OCI-LY7 (cell line): ENCODE data around the gene CTDNEP1. TPM values are rescaled to one million over a fixed set of nuclear protein-coding genes. Genes with fewer than 3 reads are reported as not detected.
A peak's percentile ranks its signal among the peaks of the same experiment; 100 is the strongest.

Source experiments
- BruUV-seq: library from RNA; stranded (reverse); fragments of 400-500 nt; replicated peaks from 2 replicates; lab custom pipeline; 2021; lab: Mats Ljungman, UMichigan
- CTCF ChIA-PET: fragments of 300-600 bp; sonication (Branson Sonifier 250); formaldehyde crosslinking; loops from one replicate; lab custom pipeline; 2022; ENCODE audit warnings: antibody characterized with exemption; ENCODE audit not compliant: unreplicated experiment; lab: Charles Lee
- POLR2A ChIA-PET: fragments of 300-600 bp; sonication (Branson Sonifier 250); formaldehyde crosslinking; loops from one replicate; lab custom pipeline; 2022; ENCODE audit warnings: antibody characterized with exemption; lab: Charles Lee
- DNase-seq: peaks from one replicate; pipeline ENCODE4 v3.0.0-alpha.2; 2015; ENCODE audit warnings: low spot score
- H2AFZ ChIP-seq: fragments of 200-600 bp; sonication (generic), shearing (Covaris generic); 2 replicates; pipeline ENCODE4 v1.6.1; 2014; ENCODE audit warnings: mild to moderate bottlenecking, antibody characterized with exemption, low read length, moderate library complexity
- H3K27ac ChIP-seq: fragments of 200-600 bp; sonication (generic); 2 replicates; pipeline ENCODE4 v1.5.1; 2014; ENCODE audit warnings: mixed run types, low read depth, mild to moderate bottlenecking, moderate library complexity, low read length, inconsistent platforms; ENCODE audit not compliant: poor library complexity, severe bottlenecking
- H3K36me3 ChIP-seq: fragments of 200-600 bp; sonication (generic); 2 replicates; pipeline ENCODE4 v1.6.1; 2014; ENCODE audit warnings: mild to moderate bottlenecking, antibody characterized with exemption, low read length, moderate library complexity, mixed read lengths; ENCODE audit not compliant: insufficient read depth
- H3K4me1 ChIP-seq: fragments of 200-600 bp; sonication (generic); 2 replicates; pipeline ENCODE4 v1.5.1; 2014; ENCODE audit warnings: mild to moderate bottlenecking, low read length; ENCODE audit not compliant: insufficient read depth, poor library complexity, severe bottlenecking
- H3K4me2 ChIP-seq: fragments of 200-600 bp; sonication (generic); 2 replicates; pipeline ENCODE4 v1.6.1; 2014; ENCODE audit warnings: mild to moderate bottlenecking, low read length
- H3K4me3 ChIP-seq: fragments of 200-600 bp; sonication (generic); 2 replicates; pipeline ENCODE4 v1.5.1; 2014; ENCODE audit warnings: mild to moderate bottlenecking, low read depth, low read length; ENCODE audit not compliant: poor library complexity, severe bottlenecking
- H3K79me2 ChIP-seq: fragments of 200-600 bp; sonication (generic); 2 replicates; pipeline ENCODE4 v1.6.1; 2016; ENCODE audit warnings: low read depth, mild to moderate bottlenecking, low read length, moderate library complexity, mixed read lengths; ENCODE audit not compliant: insufficient read depth
- H3K9me2 ChIP-seq: fragments of 200-600 bp; sonication (generic); 2 replicates; pipeline ENCODE4 v1.6.1; 2016; ENCODE audit warnings: mild to moderate bottlenecking, low read length, mixed read lengths; ENCODE audit not compliant: insufficient read depth
- H3K9me3 ChIP-seq: fragments of 200-600 bp; sonication (generic); 2 replicates; pipeline ENCODE4 v1.6.1; 2014; ENCODE audit warnings: mild to moderate bottlenecking, mixed run types, low read length, mixed read lengths
- H4K20me1 ChIP-seq: fragments of 200-600 bp; sonication (generic); 2 replicates; pipeline ENCODE4 v1.6.1; 2014; ENCODE audit warnings: mild to moderate bottlenecking, antibody characterized with exemption, low read length, moderate library complexity, mixed read lengths; ENCODE audit not compliant: insufficient read depth
- EZH2phosphoT487 ChIP-seq: fragments of 200-600 bp; sonication (generic); IDR thresholded peaks from 2 replicates; pipeline ENCODE4 v1.6.1; 2018; ENCODE audit warnings: low read depth, borderline replicate concordance, mild to moderate bottlenecking, mixed run types, antibody characterized with exemption, low read length, moderate library complexity, mixed read lengths
- intact Hi-C: fragments of 100-400 bp; cut with micrococcal nuclease; formaldehyde crosslinking; loops from one replicate; pipeline ENCODE4 v1.10.0; 2022; ENCODE audit not compliant: unreplicated experiment
- total RNA-seq, 2 experiments: library from RNA; depleted of rRNA in 1 of 2; stranded (reverse); fragments of >200 nt in 1 of 2; shearing (Covaris generic) in 1 of 2; gene quantifications; 2 replicates each; pipeline ENCODE4 v1.2.3, GENCODE V29; 2014 to 2022
- TF ChIP-seq, protein P1 (sequence below): fragments of 200-600 bp; sonication (generic); conservative IDR thresholded peaks from 2 replicates; pipeline ENCODE4 v1.5.1; 2014; ENCODE audit warnings: mild to moderate bottlenecking, antibody characterized with exemption, low read length, moderate library complexity, mixed read lengths

Gene CTDNEP1
- total RNA-seq, 2 experiments from 2014 or later: 52.1 to 173 TPM

DNA sequence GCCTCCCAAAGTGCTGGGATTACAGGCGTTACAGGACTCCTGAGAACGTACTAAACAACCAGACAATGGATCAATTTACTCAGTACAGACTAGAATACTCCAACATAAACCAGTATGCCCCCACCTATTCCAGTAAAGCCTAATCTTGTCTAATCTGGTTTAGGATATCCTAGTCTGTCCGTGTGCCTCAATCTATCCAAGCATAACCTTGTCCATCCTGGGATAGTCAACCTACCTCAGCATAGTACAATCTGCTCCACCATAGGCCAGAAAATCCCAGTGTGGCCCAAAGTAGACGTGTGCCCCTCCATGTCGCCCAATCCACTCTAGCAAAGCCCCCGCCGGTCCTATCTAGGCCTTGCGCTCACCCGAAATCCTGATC is 17.8 kb downstream of the CTDNEP1 start:
- Histone ChIP-seq H3K9me2 (no peaks in the 10 kb centered on the region), H3K4me3 (peak overlapping the region; percentile 97), H2AFZ (peak overlapping the region; percentile 29; the same call in 1 of the 2 replicates), H3K79me2 (peaks cover 54% of the 10 kb centered on the region), H3K4me2 (peak overlapping the region; percentile 98), H3K9me3 (no peaks in the 10 kb centered on the region), H3K27ac (peak overlapping the region; percentile 65), H3K36me3 (peaks cover 65% of the 10 kb centered on the region), H4K20me1 (peaks cover 19% of the 10 kb centered on the region), H3K4me1 (peaks cover 40% of the 10 kb centered on the region)
- TF ChIP-seq, protein P1, sequence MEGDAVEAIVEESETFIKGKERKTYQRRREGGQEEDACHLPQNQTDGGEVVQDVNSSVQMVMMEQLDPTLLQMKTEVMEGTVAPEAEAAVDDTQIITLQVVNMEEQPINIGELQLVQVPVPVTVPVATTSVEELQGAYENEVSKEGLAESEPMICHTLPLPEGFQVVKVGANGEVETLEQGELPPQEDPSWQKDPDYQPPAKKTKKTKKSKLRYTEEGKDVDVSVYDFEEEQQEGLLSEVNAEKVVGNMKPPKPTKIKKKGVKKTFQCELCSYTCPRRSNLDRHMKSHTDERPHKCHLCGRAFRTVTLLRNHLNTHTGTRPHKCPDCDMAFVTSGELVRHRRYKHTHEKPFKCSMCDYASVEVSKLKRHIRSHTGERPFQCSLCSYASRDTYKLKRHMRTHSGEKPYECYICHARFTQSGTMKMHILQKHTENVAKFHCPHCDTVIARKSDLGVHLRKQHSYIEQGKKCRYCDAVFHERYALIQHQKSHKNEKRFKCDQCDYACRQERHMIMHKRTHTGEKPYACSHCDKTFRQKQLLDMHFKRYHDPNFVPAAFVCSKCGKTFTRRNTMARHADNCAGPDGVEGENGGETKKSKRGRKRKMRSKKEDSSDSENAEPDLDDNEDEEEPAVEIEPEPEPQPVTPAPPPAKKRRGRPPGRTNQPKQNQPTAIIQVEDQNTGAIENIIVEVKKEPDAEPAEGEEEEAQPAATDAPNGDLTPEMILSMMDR: no peak
- no peak for TF ChIP-seq EZH2phosphoT487
- DNase-seq: no peak
- ChIA-PET POLR2A (no interaction called here), CTCF (interaction anchor here (0.6 to 2.4 kb wide), 2 partner anchors 12 to 791 kb away, joined by 3 to 7 read pairs; no protein-coding TSS in a partner anchor)
- intact Hi-C loops: loop anchor here (1.0 kb wide), 1 partner anchor 12 kb away; no protein-coding TSS in a partner anchor
- BruUV-seq: no TSS peak

GRCh38 chr17:7232114-7232513 is 19.4 kb downstream of the CTDNEP1 start:
- Histone ChIP-seq H4K20me1 (peaks cover 15% of the 10 kb centered on the region), H2AFZ (no peak overlapping the region), H3K4me1 (peaks cover 35% of the 10 kb centered on the region), H3K9me3 (no peaks in the 10 kb centered on the region), H3K9me2 (no peaks in the 10 kb centered on the region), H3K27ac (no peak overlapping the region), H3K36me3 (peaks cover 77% of the 10 kb centered on the region), H3K4me3 (peak overlapping the region; percentile 97), H3K79me2 (peaks cover 46% of the 10 kb centered on the region), H3K4me2 (peak overlapping the region; percentile 98)
- intact Hi-C loops: no loop called here
- CTCF ChIA-PET: no interaction called here
- TF ChIP-seq, protein P1: no peak
- TF ChIP-seq EZH2phosphoT487: no peak
- POLR2A ChIA-PET: no interaction called here
- BruUV-seq: TSS peak; percentile 47
- DNase-seq: no peak

DNA sequence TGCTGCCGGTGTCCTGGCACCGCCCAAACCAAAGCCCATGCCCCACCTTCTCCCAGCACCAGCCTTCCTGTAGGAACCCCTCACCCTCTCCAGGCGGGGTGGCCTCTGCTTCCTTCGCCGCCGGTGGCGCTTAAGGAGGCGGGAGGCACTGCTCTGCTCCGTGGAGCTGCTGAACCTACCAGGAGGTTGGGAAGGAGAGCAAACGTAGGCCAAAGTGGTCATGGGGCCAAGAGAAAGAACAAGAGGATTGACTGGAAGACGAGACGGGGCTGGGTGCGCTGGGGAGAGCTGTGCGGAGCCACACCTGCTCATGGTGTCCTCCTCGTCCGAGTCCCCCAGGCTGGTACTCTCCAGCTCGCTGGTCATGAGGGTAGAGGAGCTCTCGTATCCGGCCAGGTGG is 22.0 kb downstream of the CTDNEP1 start:
- no peak overlapping the region for H3K4me2 ChIP-seq
- H3K27ac ChIP-seq: no peak overlapping the region
- peaks cover 10% of the 10 kb centered on the region for H3K4me1 ChIP-seq
- H3K4me3 ChIP-seq: no peak overlapping the region
- H3K9me2 ChIP-seq: no peaks in the 10 kb centered on the region
- H3K9me3 ChIP-seq: no peaks in the 10 kb centered on the region
- H3K36me3 ChIP-seq: peaks cover 78% of the 10 kb centered on the region
- H3K79me2 ChIP-seq: peaks cover 37% of the 10 kb centered on the region
- BruUV-seq: no TSS peak
- no peak overlapping the region for H2AFZ ChIP-seq
- no peak for DNase-seq
- POLR2A ChIA-PET: no interaction called here
- TF ChIP-seq, protein P1: no peak
- TF ChIP-seq EZH2phosphoT487: no peak
- intact Hi-C loops: no loop called here
- CTCF ChIA-PET: no interaction called here
- H4K20me1 ChIP-seq: peaks cover 11% of the 10 kb centered on the region
